ENCODE measurements around the gene LRRC51. TPM values are rescaled to one million over a fixed set of nuclear protein-coding genes. Genes with fewer than 3 reads are reported as not detected.

Gene LRRC51
- total and polyA plus RNA-seq, 2 of the 8 experiments (the other 6 are each of a cell fraction or from before 2014, with no cell fraction given) = 7.7 to 7.9 TPM

GRCh38 chr11:72037554-72038311 is 42.9 kb upstream of the LRRC51 start:
- no peak overlapping the region for H4K5ac ChIP-seq (ENCODE audit: insufficient read length, low read depth, low read length)
- FAIRE-seq (no peak), DNase-seq (ENCODE audit: low read depth in 1 of 2, low spot score in 2 of 2) (no peak)
- H3K14ac ChIP-seq (ENCODE audit: insufficient read length) = no peak overlapping the region
- no peak overlapping the region for H3K18ac ChIP-seq (ENCODE audit: extremely low read depth, low read length)
- 91% methylated on average over 4 of the region's 4 CpGs; no CpG with 5 or more reads in 1 of the 2 experiments for WGBS, 2 experiments (ENCODE audit: extremely low coverage in 1 of 2, insufficient coverage in 1 of 2, insufficient read length in 1 of 2, insufficient replicate concordance in 2 of 2, low coverage in 1 of 2, low lambda C conversion rate in 2 of 2, missing lambda C conversion rate in 1 of 2)
- no peak overlapping the region for H2BK120ac ChIP-seq (replicated peaks; ENCODE audit: low read depth, low read length)
- H2AFZ ChIP-seq (ENCODE audit: low read length) = no peak overlapping the region
- H4K20me1 ChIP-seq (replicated peaks in 1 of 2; ENCODE audit: control insufficient read depth in 1 of 2, insufficient read depth in 2 of 2, low read length in 2 of 2) = no peaks in the 10 kb centered on the region
- no peak overlapping the region for H3K23ac ChIP-seq (ENCODE audit: insufficient read length)
- H2BK12ac ChIP-seq (ENCODE audit: low read depth, low read length) = no peak overlapping the region
- no peaks in the 10 kb centered on the region for H3K9me3 ChIP-seq (ENCODE audit: insufficient read depth in 2 of 2, low read depth in 1 of 2, low read length in 1 of 2)
- peaks cover 2 to 22% (median 7%) of the 10 kb centered on the region in 4 experiments; a peak in 5 of 8 replicates for H3K36me3 ChIP-seq (ENCODE audit: control insufficient read depth in 2 of 4, insufficient read depth in 4 of 4, low read length in 3 of 4)
- peak overlapping the region; percentile 3 to 92; a peak in 1 of 4 replicates for H3K4me2 ChIP-seq (ENCODE audit: insufficient read depth in 1 of 2, low read depth in 2 of 2, low read length in 2 of 2)
- H2AK5ac ChIP-seq (ENCODE audit: low read depth, low read length) = no peak overlapping the region
- no peak overlapping the region for H2BK20ac ChIP-seq (ENCODE audit: low read length)
- no peak overlapping the region for H4K8ac ChIP-seq (ENCODE audit: extremely low read depth, insufficient read depth, low read length)
- H3K4me1 ChIP-seq (replicated peaks in 1 of 4; ENCODE audit: control insufficient read depth in 3 of 4, insufficient read depth in 4 of 4, low read length in 3 of 4) = peaks cover 29 to 36% (median 33%) of the 10 kb centered on the region in 4 experiments
- H3K79me2 ChIP-seq (ENCODE audit: control insufficient read depth in 1 of 2, insufficient read depth in 2 of 2, low read length in 2 of 2) = peaks cover 10 to 54% of the 10 kb centered on the region in 2 experiments; a peak in 3 of 4 replicates
- no peak overlapping the region; the same call in 1 of the 2 replicates for H2BK15ac ChIP-seq (ENCODE audit: low read length)
- H3K27ac ChIP-seq (ENCODE audit: low read depth, low read length) = no peak overlapping the region
- H3K27me3 ChIP-seq (replicated peaks in 1 of 4; ENCODE audit: control insufficient read depth in 3 of 4, extremely low read depth in 1 of 4, insufficient read depth in 3 of 4, low read length in 3 of 4) = no peaks in the 10 kb centered on the region
- peaks cover 15% of the 10 kb centered on the region for H3K79me1 ChIP-seq (ENCODE audit: low read depth, low read length)
- no peak overlapping the region for H3K4me3 ChIP-seq (ENCODE audit: extremely low read depth in 1 of 4, insufficient read depth in 2 of 4, low read depth in 3 of 4, low read length in 4 of 4)
- no peak overlapping the region for H3K9ac ChIP-seq (replicated peaks in 1 of 4; ENCODE audit: extremely low read depth in 1 of 4, low read depth in 3 of 4, low read length in 3 of 4)
- peaks cover 7% of the 10 kb centered on the region for H3K23me2 ChIP-seq (ENCODE audit: low read depth, low read length)
- ChIA-PET CTCF (ENCODE audit: partially characterized antibody) (interaction anchor here (0.6 to 4.6 kb wide), 10 partner anchors 9 to 246 kb away, joined by 3 to 57 read pairs (median 5); no protein-coding TSS in a partner anchor), POLR2A (ENCODE audit: partially characterized antibody) (interaction anchor here (1.1 to 4.8 kb wide), 4 partner anchors 12 to 75 kb away, joined by 4 to 33 read pairs (median 7); partner anchors contain the start of genes ANAPC15 and LRRC51)
- peak overlapping the region; percentile 7 for H4K91ac ChIP-seq (replicated peaks; ENCODE audit: insufficient read length, low read length)
- no peak overlapping the region for H3K56ac ChIP-seq (replicated peaks; ENCODE audit: insufficient read length, low read depth, low read length)
- no peak overlapping the region for H2BK5ac ChIP-seq (ENCODE audit: low read depth, low read length)
- no peak overlapping the region for H3K4ac ChIP-seq (replicated peaks; ENCODE audit: insufficient read length, low read depth, low read length)
- TF ChIP-seq CREB1 (IDR thresholded peaks at IDR 0.05) = no peak
- no peak for TF ChIP-seq CTCF (IDR thresholded peaks at IDR 0.05; ENCODE audit: control extremely low read depth in 1 of 3, insufficient read depth in 1 of 3, low read depth in 1 of 3, low read length in 3 of 3)
- TF ChIP-seq KDM4A (IDR thresholded peaks at IDR 0.05; ENCODE audit: low read depth, low read length, severe bottlenecking) = no peak
- no peak for TF ChIP-seq BCL11A (IDR thresholded peaks at IDR 0.05; ENCODE audit: low read depth in 2 of 2, low read length in 2 of 2)
- TF ChIP-seq FOSL1 (IDR thresholded peaks at IDR 0.05; ENCODE audit: insufficient read depth, low read depth, low read length) = no peak
- no peak for TF ChIP-seq HDAC2 (IDR thresholded peaks at IDR 0.05; ENCODE audit: borderline replicate concordance in 1 of 2, low read depth in 2 of 2, low read length in 2 of 2)
- no peak for TF ChIP-seq JUN (IDR thresholded peaks at IDR 0.05; ENCODE audit: low read depth, low read length)
- no peak for TF ChIP-seq CBX5 (IDR thresholded peaks at IDR 0.05; ENCODE audit: low read depth, low read length)
- no peak for TF ChIP-seq PHF8 (conservative IDR thresholded peaks at IDR 0.05; ENCODE audit: low read depth, low read length)
